Measurements from ENCODE around the gene ESPL1. TPM values are rescaled to one million over a fixed set of nuclear protein-coding genes. Genes with fewer than 3 reads are reported as not detected.
A peak's percentile ranks its signal among the peaks of the same experiment; 100 is the strongest.

ESPL1 gene
- total RNA-seq (2021; fragmentation: NEBNext Ultra II Directional; extraction: Animal tissue kit (Norgen Biotek cat#: 25700)): 47.0 and 52.7 TPM in 2 replicates
- 31.8 and 49.6 TPM in 2 replicates for polyA plus RNA-seq (2011; rRNA removed)
- 19.1 TPM for polyA plus RNA-seq (2011; cell fraction: cytosol; rRNA removed)
- 85.9 TPM for polyA plus RNA-seq (2011; cell fraction: nucleus; rRNA removed)
- 26.9 to 39.1 TPM (median 30.7 TPM) in 4 replicates for polyA plus RNA-seq (2012, experiment 1 of 2)
- 33.7 TPM for polyA plus RNA-seq (2012, experiment 2 of 2)
- 21.7 TPM for polyA plus RNA-seq (2013, experiment 1 of 2)
- polyA plus RNA-seq (2013, experiment 2 of 2): 15.1 TPM
- polyA minus RNA-seq (2011; rRNA and poly(A)+ RNA removed): 66.7 and 78.4 TPM in 2 replicates
- polyA minus RNA-seq (2011; cell fraction: cytosol; rRNA and poly(A)+ RNA removed): 20.3 TPM
- 39.1 TPM for polyA minus RNA-seq (2011; cell fraction: nucleus; rRNA and poly(A)+ RNA removed)
- long read RNA-seq, experiment 1, partial matches to known transcripts: 27 of 31 reads
- long read RNA-seq, experiment 1, other reads (novel, unspliced or antisense): 2 of 31 reads
- long read RNA-seq, experiment 2: 0 reads

- FAIRE-seq (no peak), DNase-seq (ENCODE audit: low read depth in 1 of 2, low spot score in 2 of 2) (peak; percentile 54 to 92)
- H3K23me2 ChIP-seq (ENCODE audit: low read depth, low read length): peaks cover 5% of the 10 kb centered on the region; the same call in 1 of the 2 replicates
- no peak within 1 kb of the TSS for H4K8ac ChIP-seq (ENCODE audit: extremely low read depth, insufficient read depth, low read length)
- WGBS, 2 experiments (ENCODE audit: extremely low coverage in 1 of 2, insufficient coverage in 1 of 2, insufficient read length in 1 of 2, insufficient replicate concordance in 2 of 2, low coverage in 1 of 2, low lambda C conversion rate in 2 of 2, missing lambda C conversion rate in 1 of 2): 2% methylated on average over 48 of the region's 58 CpGs; no CpG with 5 or more reads in 1 of the 2 experiments
- H3K4me2 ChIP-seq (ENCODE audit: insufficient read depth in 1 of 2, low read depth in 2 of 2, low read length in 2 of 2): peak within 1 kb of the TSS; percentile 78 to 79
- H4K20me1 ChIP-seq (replicated peaks in 1 of 2; ENCODE audit: control insufficient read depth in 1 of 2, insufficient read depth in 2 of 2, low read length in 2 of 2): peaks cover 3 to 4% of the 10 kb centered on the region in 2 experiments
- H2AK5ac ChIP-seq (ENCODE audit: low read depth, low read length): no peak within 1 kb of the TSS
- CTCF ChIA-PET (ENCODE audit: partially characterized antibody): interaction anchor here (0.6 to 23.0 kb wide), 26 partner anchors 9 to 219 kb away, joined by 3 to 654 read pairs (median 5); partner anchors contain the start of genes AAAS, CSAD, MYG1 and RARG
- H3K79me2 ChIP-seq (ENCODE audit: control insufficient read depth in 1 of 2, insufficient read depth in 2 of 2, low read length in 2 of 2): peaks cover 0 to 17% of the 10 kb centered on the region in 2 experiments; a peak in 2 of 4 replicates
- H4K91ac ChIP-seq (replicated peaks; ENCODE audit: insufficient read length, low read length): no peak within 1 kb of the TSS
- H2BK5ac ChIP-seq (ENCODE audit: low read depth, low read length): peak within 1 kb of the TSS; percentile 76; the same call in 1 of the 2 replicates
- H3K27ac ChIP-seq (ENCODE audit: low read depth, low read length): no peak within 1 kb of the TSS
- peak within 1 kb of the TSS; percentile 95; the same call in 1 of the 2 replicates for H3K18ac ChIP-seq (ENCODE audit: extremely low read depth, low read length)
- no peak within 1 kb of the TSS for H3K23ac ChIP-seq (ENCODE audit: insufficient read length)
- peaks cover 3 to 11% (median 5%) of the 10 kb centered on the region in 4 experiments; a peak in 5 of 7 replicates for H3K4me1 ChIP-seq (replicated peaks in 1 of 4; ENCODE audit: control insufficient read depth in 3 of 4, insufficient read depth in 4 of 4, low read length in 3 of 4)
- H2BK15ac ChIP-seq (ENCODE audit: low read length): peak within 1 kb of the TSS; percentile 97; the same call in 1 of the 2 replicates
- peaks cover 0 to 2% (median 0%) of the 10 kb centered on the region in 4 experiments; a peak in 1 of 7 replicates for H3K27me3 ChIP-seq (replicated peaks in 1 of 4; ENCODE audit: control insufficient read depth in 3 of 4, extremely low read depth in 1 of 4, insufficient read depth in 3 of 4, low read length in 3 of 4)
- POLR2A ChIA-PET (ENCODE audit: partially characterized antibody): interaction anchor here (0.6 to 9.3 kb wide), 23 partner anchors 10 to 323 kb away, joined by 3 to 113 read pairs (median 5); partner anchors contain the start of genes AAAS and PFDN5
- H3K56ac ChIP-seq (replicated peaks; ENCODE audit: insufficient read length, low read depth, low read length): peak within 1 kb of the TSS; percentile 13
- no peaks in the 10 kb centered on the region for H3K9me3 ChIP-seq (ENCODE audit: insufficient read depth in 2 of 2, low read depth in 1 of 2, low read length in 1 of 2)
- H3K4me3 ChIP-seq (ENCODE audit: extremely low read depth in 1 of 4, insufficient read depth in 2 of 4, low read depth in 3 of 4, low read length in 4 of 4): peak within 1 kb of the TSS; percentile 82 to 97 (median 90)
- H3K4ac ChIP-seq (replicated peaks; ENCODE audit: insufficient read length, low read depth, low read length): no peak within 1 kb of the TSS
- peaks cover 16% of the 10 kb centered on the region for H3K79me1 ChIP-seq (ENCODE audit: low read depth, low read length)
- H2BK20ac ChIP-seq (ENCODE audit: low read length): no peak within 1 kb of the TSS
- peak within 1 kb of the TSS; percentile 86 for H2AFZ ChIP-seq (ENCODE audit: low read length)
- H3K9ac ChIP-seq (replicated peaks in 1 of 4; ENCODE audit: extremely low read depth in 1 of 4, low read depth in 3 of 4, low read length in 3 of 4): peak within 1 kb of the TSS; percentile 67 to 77 (median 72)
- H4K5ac ChIP-seq (ENCODE audit: insufficient read length, low read depth, low read length): peak within 1 kb of the TSS; percentile 84
- no peak within 1 kb of the TSS for H3K14ac ChIP-seq (ENCODE audit: insufficient read length)
- H2BK12ac ChIP-seq (ENCODE audit: low read depth, low read length): no peak within 1 kb of the TSS
- H2BK120ac ChIP-seq (replicated peaks; ENCODE audit: low read depth, low read length): no peak within 1 kb of the TSS
- peaks cover 6 to 18% (median 12%) of the 10 kb centered on the region in 4 experiments; a peak in 5 of 8 replicates for H3K36me3 ChIP-seq (ENCODE audit: control insufficient read depth in 2 of 4, insufficient read depth in 4 of 4, low read length in 3 of 4)
- TF ChIP-seq SIN3A (conservative IDR thresholded peaks at IDR 0.05 in 1 of 2, IDR thresholded peaks at IDR 0.05 in 1 of 2; ENCODE audit: low read depth in 1 of 2, low read length in 2 of 2): peak; percentile 76 to 92; a peak in 2 of 4 replicates
- no peak for TF ChIP-seq EP300 (IDR thresholded peaks at IDR 0.05; ENCODE audit: borderline replicate concordance in 1 of 2, low read depth in 2 of 2, low read length in 2 of 2)
- no peak for TF ChIP-seq SIRT6 (IDR thresholded peaks at IDR 0.05; ENCODE audit: low read length)
- no peak for TF ChIP-seq BCL11A (IDR thresholded peaks at IDR 0.05; ENCODE audit: low read depth in 2 of 2, low read length in 2 of 2)
- peak in 1 of 2 experiments; percentile 91; a peak in 2 of 4 replicates for TF ChIP-seq HDAC2 (IDR thresholded peaks at IDR 0.05; ENCODE audit: borderline replicate concordance in 1 of 2, low read depth in 2 of 2, low read length in 2 of 2)
- peak; percentile 58 for TF ChIP-seq CHD2 (IDR thresholded peaks at IDR 0.05; ENCODE audit: low read length)
- peak; percentile 63 to 69 for TF ChIP-seq RAD21 (IDR thresholded peaks at IDR 0.05 in 1 of 2, conservative IDR thresholded peaks at IDR 0.05 in 1 of 2; ENCODE audit: low read depth in 2 of 2, low read length in 2 of 2)
Measured at GRCh38 chr12:53267999-53268629, at the start of gene ESPL1. TSS of gene ESPL1 (plus strand) at chr12:53268299. CDS start at chr12:53268767, 468 bp downstream.
